BLaER1 (cell line): ENCODE data around the gene NFIC.
"Not testable (repeated sequence)": the region's sequence is repeated elsewhere in the genome, so short reads cannot be mapped to it uniquely, and the experiment has no call there.

ENCODE experiments used
- H3K27ac ChIP-seq: shearing (Covaris generic); formaldehyde crosslinking; 2 replicates; pipeline ENCODE4 v1.8.1; 2022
- H3K27me3 ChIP-seq: shearing (Covaris generic); formaldehyde crosslinking; 2 replicates; pipeline ENCODE4 v1.8.1; 2022
- H3K36me3 ChIP-seq: shearing (Covaris generic); formaldehyde crosslinking; 2 replicates; pipeline ENCODE4 v1.8.1; 2022
- H3K4me1 ChIP-seq: shearing (Covaris generic); formaldehyde crosslinking; 2 replicates; pipeline ENCODE4 v1.8.1; 2022
- H3K4me2 ChIP-seq: shearing (Covaris generic); formaldehyde crosslinking; 2 replicates; pipeline ENCODE4 v1.8.1; 2022
- H3K4me3 ChIP-seq: shearing (Covaris generic); formaldehyde crosslinking; 2 replicates; pipeline ENCODE4 v1.8.1; 2022
- H3K9ac ChIP-seq: shearing (Covaris generic); formaldehyde crosslinking; 2 replicates; pipeline ENCODE4 v1.8.1; 2022
- H3K9me3 ChIP-seq: shearing (Covaris generic); formaldehyde crosslinking; 2 replicates; pipeline ENCODE4 v1.8.1; 2022
- H4K20me1 ChIP-seq: shearing (Covaris generic); formaldehyde crosslinking; 2 replicates; pipeline ENCODE4 v1.8.1; 2022
- Cebpa-rat ChIP-seq: shearing (Covaris generic); IDR thresholded peaks from 2 replicates; pipeline ENCODE4 v1.8.1; 2022

Gene NFIC

DNA sequence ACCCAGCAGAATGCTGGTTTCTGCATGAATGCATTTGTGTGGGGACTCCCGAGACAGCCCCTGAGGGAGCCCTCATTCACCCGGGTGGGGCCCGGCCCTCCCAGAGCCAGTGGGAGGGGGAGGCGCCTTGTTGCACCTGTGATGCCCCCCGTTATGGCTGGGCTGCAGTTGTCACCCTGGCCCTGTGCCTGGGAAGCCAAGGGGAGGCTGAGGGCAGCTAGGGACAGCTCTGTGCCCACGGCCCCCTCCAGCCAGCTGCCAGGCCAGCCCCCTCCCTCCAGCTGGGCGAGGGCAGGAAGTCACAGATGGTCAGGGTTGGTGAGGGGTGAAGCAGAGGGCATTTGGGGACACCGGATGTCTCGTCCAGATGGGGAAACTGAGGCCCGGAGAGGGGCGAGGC is 26.1 kb downstream of the NFIC start:
- Histone ChIP-seq H3K9ac (no peak overlapping the region; the same call in 1 of the 2 replicates), H3K27ac (peak overlapping the region; percentile 77), H3K4me3 (no peak overlapping the region), H3K4me2 (peak overlapping the region; percentile 62), H3K27me3 (no peaks in the 10 kb centered on the region), H3K4me1 (peaks cover 69% of the 10 kb centered on the region), H3K9me3 (no peaks in the 10 kb centered on the region), H3K36me3 (peaks cover 60% of the 10 kb centered on the region), H4K20me1 (peaks cover 91% of the 10 kb centered on the region)
- TF ChIP-seq Cebpa-rat: no peak

GRCh38 chr19:3396881-3397265 is 30.5 kb downstream of the NFIC start:
- Histone ChIP-seq H3K36me3 (peaks cover 64% of the 10 kb centered on the region), H3K4me1 (peaks cover 63% of the 10 kb centered on the region), H3K4me2 (no peak overlapping the region; the same call in 1 of the 2 replicates), H4K20me1 (peaks cover 91% of the 10 kb centered on the region), H3K9me3 (no peaks in the 10 kb centered on the region), H3K27me3 (no peaks in the 10 kb centered on the region), H3K9ac (no peak overlapping the region), H3K27ac (0 out of 2 replicates have a peak overlapping the region, but pooled peaks have one; percentile 18), H3K4me3 (no peak overlapping the region)
- no peak for TF ChIP-seq Cebpa-rat

- no peak for TF ChIP-seq Cebpa-rat
- peaks cover 91% of the 10 kb centered on the region for H4K20me1 ChIP-seq
- no peak overlapping the region; the same call in 1 of the 2 replicates for H3K4me2 ChIP-seq
- no peaks in the 10 kb centered on the region for H3K27me3 ChIP-seq
- H3K9me3 ChIP-seq: no peaks in the 10 kb centered on the region
- H3K9ac ChIP-seq: no peak overlapping the region
- H3K4me1 ChIP-seq: peaks cover 62% of the 10 kb centered on the region
- H3K4me3 ChIP-seq: no peak overlapping the region
- 0 out of 2 replicates have a peak overlapping the region, but pooled peaks have one; percentile 18 for H3K27ac ChIP-seq
- H3K36me3 ChIP-seq: peaks cover 70% of the 10 kb centered on the region
Observed at GRCh38 chr19:3397266-3398022, 31.1 kb downstream of the NFIC start.

GRCh38 chr19:3398114-3398899 is 31.9 kb downstream of the NFIC start:
- Histone ChIP-seq H3K9me3 (no peaks in the 10 kb centered on the region), H3K27me3 (no peaks in the 10 kb centered on the region), H4K20me1 (peaks cover 89% of the 10 kb centered on the region), H3K4me2 (no peak overlapping the region), H3K4me3 (no peak overlapping the region), H3K9ac (no peak overlapping the region), H3K4me1 (peaks cover 62% of the 10 kb centered on the region), H3K36me3 (peaks cover 69% of the 10 kb centered on the region), H3K27ac (no peak overlapping the region)
- no peak for TF ChIP-seq Cebpa-rat

- H4K20me1 ChIP-seq: peaks cover 87% of the 10 kb centered on the region
- H3K9me3 ChIP-seq: no peaks in the 10 kb centered on the region
- H3K4me3 ChIP-seq: no peak overlapping the region
- H3K4me2 ChIP-seq: no peak overlapping the region
- no peak overlapping the region for H3K9ac ChIP-seq
- H3K4me1 ChIP-seq: peaks cover 65% of the 10 kb centered on the region
- H3K36me3 ChIP-seq: peaks cover 68% of the 10 kb centered on the region
- no peaks in the 10 kb centered on the region for H3K27me3 ChIP-seq
- TF ChIP-seq Cebpa-rat: no peak
- no peak overlapping the region; the same call in 1 of the 2 replicates for H3K27ac ChIP-seq
Observed at GRCh38 chr19:3398900-3399278, 32.5 kb downstream of the NFIC start.

DNA sequence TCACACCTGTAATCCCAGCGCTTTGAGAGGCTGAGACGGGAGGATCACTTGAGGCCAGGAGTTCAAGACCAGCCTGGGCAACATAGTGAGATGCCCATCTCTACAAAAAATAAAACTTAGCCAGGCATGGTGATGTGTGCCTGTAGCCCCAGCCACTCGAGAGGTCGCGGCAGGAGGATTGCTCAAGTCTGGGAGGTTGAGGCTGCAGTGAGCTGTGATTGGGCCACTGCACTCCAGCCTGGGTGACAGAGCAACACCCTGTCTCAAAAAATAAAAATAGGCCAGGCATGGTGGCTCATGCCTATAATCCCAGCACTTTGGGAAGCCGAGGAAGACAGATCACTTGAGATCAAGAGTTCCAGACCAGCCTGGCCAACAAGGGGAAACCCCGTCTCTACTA is 32.9 kb downstream of the NFIC start:
- H3K4me3 ChIP-seq, H3K27ac ChIP-seq, H3K27me3 ChIP-seq, H3K9ac ChIP-seq, H3K4me2 ChIP-seq, H3K9me3 ChIP-seq: not testable (repeated sequence)
- Histone ChIP-seq H3K4me1 (peaks cover 69% of the 10 kb centered on the region), H4K20me1 (peaks cover 87% of the 10 kb centered on the region), H3K36me3 (peaks cover 65% of the 10 kb centered on the region)

DNA sequence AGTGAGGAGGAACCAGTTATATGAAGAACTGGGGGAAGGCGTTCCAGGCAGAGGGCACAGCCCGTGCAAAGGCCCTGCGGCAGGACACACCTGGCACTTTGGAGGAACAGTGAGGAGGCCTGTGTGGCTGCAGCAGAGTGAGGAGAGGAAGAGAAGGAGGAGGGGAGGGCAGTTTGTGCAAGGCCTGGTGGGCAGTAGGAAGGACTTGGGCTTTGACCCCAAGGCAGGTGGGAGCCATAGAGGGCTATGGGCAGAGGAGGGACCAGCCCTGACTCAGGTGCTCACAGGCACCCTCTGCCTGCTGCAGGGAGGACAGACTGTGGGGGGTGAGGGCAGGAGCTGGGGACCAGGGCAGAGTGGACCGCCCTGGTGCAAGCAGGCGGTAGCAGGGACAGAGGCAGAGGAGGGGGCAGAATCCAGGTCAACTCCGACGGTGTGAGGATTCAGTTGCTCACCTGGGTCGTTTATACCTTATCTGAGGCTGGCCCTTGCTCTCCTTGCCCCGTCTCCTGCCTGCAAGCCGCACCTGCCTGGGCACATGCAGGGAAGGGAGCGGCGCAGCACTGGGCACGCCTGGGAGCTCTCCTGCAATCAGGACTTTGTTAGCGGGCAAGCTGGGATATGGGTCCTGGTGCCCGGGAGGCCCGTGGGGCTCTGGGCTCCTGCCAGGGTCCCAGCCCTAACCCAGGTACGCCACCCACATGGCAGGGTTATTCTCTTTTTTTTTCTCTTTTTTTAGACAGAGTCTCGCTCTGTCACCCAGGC is 34.8 kb downstream of the NFIC start:
- peaks cover 88% of the 10 kb centered on the region for H3K4me1 ChIP-seq
- no peaks in the 10 kb centered on the region for H3K9me3 ChIP-seq
- H3K27ac ChIP-seq: no peak overlapping the region
- peaks cover 47% of the 10 kb centered on the region for H3K36me3 ChIP-seq
- peaks cover 69% of the 10 kb centered on the region for H4K20me1 ChIP-seq
- H3K9ac ChIP-seq: no peak overlapping the region
- H3K4me2 ChIP-seq: peak overlapping the region; percentile 17
- H3K27me3 ChIP-seq: no peaks in the 10 kb centered on the region
- TF ChIP-seq Cebpa-rat: no peak
- no peak overlapping the region for H3K4me3 ChIP-seq

DNA sequence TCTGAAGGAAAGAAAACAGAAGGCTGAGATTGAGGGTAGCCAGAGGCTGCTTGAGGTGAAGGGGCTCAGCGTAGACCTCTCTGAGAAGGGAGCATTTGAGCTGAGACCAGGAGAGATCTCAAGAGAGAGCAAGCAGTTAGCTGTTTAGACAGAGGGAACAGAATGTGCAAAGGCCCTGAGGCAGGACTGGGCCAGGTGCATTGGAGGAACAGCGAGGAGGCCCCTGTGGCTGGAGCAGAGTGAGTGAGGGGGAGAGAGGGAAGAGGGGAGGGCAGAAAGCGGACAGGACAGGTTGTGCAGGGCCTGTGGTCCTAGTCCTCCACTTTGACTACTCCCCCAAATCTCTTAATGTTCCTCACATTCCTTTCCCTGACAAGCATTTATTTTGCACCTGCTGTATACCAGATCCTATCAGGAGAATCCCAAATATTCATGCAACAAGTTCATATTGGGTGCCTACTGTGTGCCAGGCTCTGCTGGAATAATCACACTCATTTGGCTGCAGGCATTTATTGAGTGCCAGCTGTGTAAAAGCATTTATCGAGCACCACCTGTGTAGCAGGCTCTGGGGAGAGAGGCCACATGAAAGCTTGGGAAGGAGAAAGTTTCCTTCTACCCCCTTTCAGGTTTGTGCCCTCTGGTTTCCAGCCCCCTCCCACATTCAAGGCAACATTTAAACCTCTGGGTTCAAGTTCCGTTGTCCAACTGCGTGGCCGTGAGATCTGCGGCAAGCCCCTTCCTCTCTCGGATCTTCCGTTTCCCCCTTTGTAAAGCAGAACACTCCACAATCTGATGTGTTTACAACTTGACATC is 36.5 kb downstream of the NFIC start:
- Histone ChIP-seq H3K27ac (peak overlapping the region; percentile 83), H3K4me3 (peak overlapping the region; percentile 56; the same call in 1 of the 2 replicates), H3K9me3 (no peaks in the 10 kb centered on the region), H4K20me1 (peaks cover 60% of the 10 kb centered on the region), H3K36me3 (peaks cover 44% of the 10 kb centered on the region), H3K4me2 (peak overlapping the region; percentile 92), H3K9ac (peak overlapping the region; percentile 74; the same call in 1 of the 2 replicates), H3K27me3 (no peaks in the 10 kb centered on the region), H3K4me1 (peaks cover 92% of the 10 kb centered on the region)
- TF ChIP-seq Cebpa-rat: no peak
